Measurements from ENCODE around the gene HLCS.
A peak's percentile ranks its signal among the peaks of the same experiment; 100 is the strongest.

The HLCS gene

GRCh38 chr21:36985751-36986594 lies 19.5 kb upstream of the HLCS start:
- DNase-seq (ENCODE audit: low read depth) = no peak

GRCh38 chr21:36981977-36982700 lies 15.7 kb upstream of the HLCS start:
- DNase-seq (ENCODE audit: low read depth) = no peak

DNA sequence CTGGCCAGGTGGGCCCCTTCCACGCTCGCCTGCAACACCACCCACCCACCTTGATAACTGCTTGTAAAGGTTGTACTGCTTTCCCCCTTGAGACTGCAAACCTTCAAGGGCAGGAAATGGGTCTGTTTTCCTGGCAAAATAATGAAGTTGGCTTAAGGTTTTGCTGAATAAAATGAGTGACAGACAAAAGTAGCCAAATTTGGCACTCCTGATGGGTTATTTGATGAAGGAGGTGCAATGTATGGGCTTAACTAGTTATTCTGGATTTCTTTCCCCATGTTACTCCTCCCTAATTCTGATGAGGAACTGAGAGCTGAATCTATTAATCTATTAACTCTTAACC lies 14.6 kb upstream of the HLCS start:
- DNase-seq (ENCODE audit: low read depth) = no peak

GRCh38 chr21:36980280-36981048 lies 14.0 kb upstream of the HLCS start:
- DNase-seq (ENCODE audit: low read depth) = no peak

DNA sequence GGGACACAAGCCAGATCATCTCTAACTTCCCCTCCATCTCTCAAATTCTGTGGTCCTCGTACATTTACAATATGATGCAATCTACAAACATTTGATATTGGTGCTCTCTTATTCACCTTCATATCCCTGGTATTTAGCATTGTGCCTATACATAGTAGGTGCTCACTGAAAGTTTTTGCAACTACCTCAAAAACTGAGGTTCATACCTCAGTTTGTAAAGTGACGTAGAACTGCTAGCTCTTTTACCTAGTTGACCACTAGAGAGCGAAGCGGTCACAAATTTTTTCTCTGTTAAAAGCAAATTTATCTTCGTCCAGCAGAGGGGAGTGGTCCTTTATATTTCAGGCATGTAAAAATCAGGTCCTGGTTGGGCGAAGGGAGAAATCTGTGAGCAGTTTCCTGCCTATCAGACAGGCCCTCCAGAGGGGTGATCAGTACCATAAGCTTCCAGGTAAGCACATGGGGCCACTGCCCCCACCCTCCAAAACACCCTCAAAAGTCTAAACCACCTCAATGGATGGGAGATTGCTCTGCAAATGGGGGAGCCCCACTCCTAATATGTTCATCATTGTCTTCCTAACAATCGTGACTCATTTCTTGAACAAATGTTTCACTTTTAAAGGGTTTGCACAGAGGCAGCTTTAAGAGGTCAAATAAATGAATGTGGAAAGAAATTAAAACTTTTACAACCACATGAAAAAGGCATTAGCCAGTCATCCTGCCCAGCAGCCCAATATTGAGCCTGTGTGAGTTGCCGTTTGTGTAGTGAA lies 10.6 kb upstream of the HLCS start:
- DNase-seq (ENCODE audit: low read depth) = peak; percentile 52

DNA sequence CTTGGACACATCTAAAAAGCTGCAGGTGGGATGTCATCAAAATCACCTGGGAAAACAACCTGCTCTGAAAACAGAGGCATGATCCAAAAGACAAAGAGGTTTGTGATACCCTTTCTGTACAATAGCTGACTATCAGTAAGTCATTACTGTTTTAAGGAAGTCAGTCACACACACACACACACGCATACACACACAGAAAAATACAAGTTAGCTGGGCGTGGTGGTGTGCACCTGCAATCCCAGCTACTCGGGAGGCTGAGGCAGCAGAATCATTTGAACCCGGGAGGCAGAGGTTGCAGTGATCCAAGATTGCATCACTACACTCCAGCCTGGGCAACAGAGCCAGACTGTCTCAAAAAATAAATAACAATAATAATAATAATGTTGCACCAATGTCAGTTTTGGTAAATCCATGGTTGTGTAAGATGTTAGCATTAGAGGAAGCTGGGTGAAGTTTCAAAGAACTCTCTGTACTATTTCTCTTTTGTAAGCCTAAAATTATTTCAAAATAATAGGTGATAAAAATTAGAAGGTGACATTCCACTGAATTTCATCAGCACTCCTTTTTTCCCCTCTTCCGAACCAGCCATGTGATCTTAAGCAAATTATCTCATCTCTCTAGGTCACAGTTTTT lies 9.9 kb upstream of the HLCS start:
- no peak for DNase-seq (ENCODE audit: low read depth)

DNA sequence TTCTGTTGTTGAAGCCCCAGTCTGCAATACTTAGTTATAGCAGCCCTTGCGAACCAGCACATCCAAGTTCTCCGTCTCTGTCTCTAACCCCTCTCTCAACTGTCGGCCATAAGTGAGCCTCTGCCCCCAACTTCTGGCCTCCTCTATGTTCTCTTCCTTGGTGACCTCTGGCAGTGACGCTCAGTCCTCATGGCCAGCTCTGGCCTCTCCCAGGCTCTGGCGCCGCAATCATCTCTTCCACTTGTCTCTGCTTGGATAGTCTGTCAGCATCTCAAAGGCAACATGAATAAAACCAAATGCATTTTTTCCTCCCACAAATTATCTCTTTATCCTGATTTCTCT lies 8.4 kb upstream of the HLCS start:
- no peak for DNase-seq (ENCODE audit: low read depth)

DNA sequence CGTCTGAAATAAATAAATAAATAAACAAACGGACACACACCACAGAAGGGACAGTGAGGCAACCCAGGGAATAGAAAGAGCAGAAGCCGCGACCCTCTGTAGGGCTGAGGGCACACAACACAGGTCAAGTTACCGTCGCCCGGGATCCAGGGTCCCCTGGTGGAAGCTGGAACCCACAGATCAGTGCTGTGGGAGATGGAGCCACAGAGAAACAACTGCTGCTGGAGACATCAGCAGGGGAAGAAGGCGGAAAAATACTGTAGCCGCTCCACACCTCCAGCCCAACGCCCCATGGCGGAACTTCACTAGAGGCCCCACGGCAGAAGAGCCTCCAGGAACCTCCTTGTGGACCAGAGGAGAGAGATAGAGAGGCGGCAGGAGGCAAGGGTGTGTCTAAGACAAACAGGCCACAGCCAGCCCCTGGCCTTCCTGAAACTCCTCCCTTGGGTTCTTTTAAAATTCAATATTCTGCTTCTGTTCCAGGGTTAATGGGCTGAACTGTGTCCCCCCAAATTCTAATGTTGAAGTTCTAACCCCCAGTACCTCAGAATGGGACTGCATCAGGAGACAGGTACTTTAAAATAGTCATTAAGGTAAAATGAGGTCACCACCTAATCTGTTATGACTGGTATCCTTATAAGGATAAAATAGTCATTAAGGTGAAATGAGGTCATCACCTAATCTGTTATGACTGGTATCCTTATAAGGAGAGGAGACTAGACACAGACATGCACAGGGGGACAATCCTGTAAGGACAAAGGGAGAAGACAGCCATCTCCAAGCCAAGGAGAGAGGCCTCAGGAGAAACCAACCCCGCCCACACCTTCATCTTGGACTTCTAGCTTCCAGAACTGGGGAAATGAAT lies 7.7 kb upstream of the HLCS start:
- no peak for DNase-seq (ENCODE audit: low read depth)

DNA sequence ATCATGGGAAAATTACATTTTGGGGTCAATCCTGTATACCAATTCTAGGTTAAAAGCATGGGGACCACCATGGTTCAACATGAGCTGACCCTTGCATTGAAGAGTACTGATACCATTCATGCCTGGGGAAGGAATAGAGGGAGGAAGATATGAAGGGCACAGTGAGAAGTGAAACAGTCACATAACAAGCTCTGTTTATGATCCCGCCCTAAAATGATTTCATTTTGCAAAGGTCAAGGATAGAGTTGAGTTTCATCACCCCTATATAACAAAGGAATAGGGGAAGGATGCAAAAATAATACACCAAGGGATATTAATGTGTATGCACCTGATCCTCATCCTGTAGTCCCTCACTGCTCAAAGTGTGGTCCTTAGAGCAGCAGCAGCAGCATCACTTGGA lies 2.5 kb upstream of the HLCS start:
- no peak for DNase-seq (ENCODE audit: low read depth)

GRCh38 chr21:36968414-36968813 lies 1.9 kb upstream of the HLCS start:
- no peak for DNase-seq (ENCODE audit: low read depth)

GRCh38 chr21:36966821-36967768 lies 626 bp upstream of the HLCS start:
- DNase-seq (ENCODE audit: low read depth) = peak; percentile 51

DNA sequence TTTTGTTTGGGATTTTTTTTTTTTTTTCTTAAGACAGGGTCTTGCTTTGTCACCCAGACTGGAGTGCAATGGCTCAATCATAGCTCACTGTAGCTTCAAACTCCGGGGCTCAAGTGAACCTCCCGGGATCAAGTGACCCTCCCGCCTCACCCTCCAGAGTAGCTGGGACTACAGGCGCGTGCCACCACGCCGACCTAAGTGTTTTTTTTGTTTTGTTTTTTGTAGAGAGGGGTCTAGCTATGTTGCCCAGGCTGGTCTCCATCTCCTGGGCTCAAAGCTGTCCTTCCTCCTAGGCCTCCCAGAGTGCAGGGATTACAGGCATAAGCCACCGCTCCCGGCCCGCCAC lies 776 bp downstream of the HLCS start:
- no peak for DNase-seq (ENCODE audit: low read depth)

DNA sequence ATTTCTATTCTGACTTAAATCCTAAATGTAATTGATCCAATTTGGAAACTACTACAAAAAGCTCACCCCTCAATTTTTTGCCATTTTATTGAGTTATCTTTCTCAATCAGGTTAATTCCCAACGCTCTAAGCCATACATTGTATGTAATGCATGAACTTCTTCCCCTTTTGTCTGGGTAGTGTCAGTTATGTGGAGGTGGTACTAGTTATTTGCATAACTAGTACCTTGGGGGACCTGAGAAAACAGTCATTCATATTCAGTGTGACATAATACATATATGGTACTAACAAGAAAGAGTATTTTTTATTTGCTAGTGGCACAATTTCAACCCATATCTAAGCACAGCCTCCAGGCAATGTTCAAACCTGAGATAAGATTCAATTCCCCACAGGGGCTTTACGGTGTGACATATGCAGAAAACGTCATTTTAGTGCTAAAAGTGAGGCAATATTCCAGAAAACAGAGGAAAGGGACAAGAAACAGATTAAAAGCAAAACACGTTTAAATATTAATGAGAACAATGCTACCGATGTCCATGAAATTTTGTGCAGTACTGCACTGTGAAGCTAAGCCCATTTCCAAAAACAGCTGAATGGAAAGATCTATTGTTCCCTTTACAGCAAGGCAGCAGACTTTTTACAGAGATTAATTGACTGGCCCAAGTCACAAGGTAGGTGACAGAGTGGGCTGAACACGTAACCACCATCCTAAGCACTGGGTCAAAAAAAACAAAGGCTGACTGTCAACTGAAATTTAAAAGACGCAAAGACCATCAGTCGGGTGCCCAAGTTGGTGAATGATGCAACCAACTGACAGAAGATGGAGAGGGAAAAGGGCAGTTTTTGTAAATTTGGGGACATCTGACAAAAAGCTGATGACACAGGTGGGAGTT lies 1.4 kb downstream of the HLCS start:
- no peak for DNase-seq (ENCODE audit: low read depth)

DNA sequence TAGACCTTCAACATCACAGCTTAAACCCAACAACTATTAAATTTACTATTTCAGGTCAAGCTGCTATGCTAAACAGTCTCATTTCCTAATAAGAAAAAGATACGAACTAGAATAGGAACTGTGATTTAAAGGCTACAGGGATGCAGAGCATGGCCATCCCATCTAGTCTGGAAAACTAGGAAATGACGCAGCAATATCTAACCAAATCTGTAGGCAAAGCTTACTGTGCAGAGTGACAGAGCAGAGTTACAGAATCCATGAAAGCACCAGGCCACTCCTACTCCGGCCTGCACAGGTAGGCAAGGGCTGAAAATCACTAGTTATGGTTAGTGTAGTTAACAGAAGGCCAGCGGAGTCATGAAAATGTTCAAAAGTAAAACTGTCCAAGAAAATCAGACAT lies 2.1 kb downstream of the HLCS start:
- DNase-seq (ENCODE audit: low read depth) = no peak

- DNase-seq (ENCODE audit: low read depth) = no peak
Measured at GRCh38 chr21:36962098-36962780, 4.2 kb downstream of the HLCS start.

DNA sequence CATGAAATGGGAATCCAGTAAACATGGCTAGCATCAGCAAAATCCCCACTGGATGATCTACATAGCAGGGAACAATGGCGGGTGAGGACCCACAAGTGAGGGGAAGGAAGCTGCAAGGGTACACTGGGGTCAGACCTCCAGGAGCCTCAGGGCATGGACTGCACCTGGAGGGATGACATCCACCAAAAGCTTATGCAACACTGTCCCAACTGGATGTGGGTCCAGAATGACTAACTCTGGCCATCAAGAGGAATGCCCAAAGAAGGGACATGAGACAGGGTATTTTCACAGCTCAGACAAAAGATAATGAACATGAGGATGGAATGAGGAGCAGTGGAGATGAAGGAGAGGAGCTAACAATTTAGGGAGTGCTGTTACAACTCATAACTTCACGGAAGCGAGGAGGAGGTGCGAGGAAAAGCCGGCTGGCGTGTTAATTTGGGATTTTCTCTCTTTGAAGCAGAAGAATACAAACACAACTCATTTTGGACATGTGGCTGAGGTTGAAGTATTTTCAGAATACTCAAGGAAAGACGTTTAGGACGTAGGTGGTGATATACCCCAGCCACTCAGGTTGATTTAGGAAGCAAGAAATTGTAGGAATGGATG lies 5.7 kb downstream of the HLCS start:
- no peak for DNase-seq (ENCODE audit: low read depth)

DNA sequence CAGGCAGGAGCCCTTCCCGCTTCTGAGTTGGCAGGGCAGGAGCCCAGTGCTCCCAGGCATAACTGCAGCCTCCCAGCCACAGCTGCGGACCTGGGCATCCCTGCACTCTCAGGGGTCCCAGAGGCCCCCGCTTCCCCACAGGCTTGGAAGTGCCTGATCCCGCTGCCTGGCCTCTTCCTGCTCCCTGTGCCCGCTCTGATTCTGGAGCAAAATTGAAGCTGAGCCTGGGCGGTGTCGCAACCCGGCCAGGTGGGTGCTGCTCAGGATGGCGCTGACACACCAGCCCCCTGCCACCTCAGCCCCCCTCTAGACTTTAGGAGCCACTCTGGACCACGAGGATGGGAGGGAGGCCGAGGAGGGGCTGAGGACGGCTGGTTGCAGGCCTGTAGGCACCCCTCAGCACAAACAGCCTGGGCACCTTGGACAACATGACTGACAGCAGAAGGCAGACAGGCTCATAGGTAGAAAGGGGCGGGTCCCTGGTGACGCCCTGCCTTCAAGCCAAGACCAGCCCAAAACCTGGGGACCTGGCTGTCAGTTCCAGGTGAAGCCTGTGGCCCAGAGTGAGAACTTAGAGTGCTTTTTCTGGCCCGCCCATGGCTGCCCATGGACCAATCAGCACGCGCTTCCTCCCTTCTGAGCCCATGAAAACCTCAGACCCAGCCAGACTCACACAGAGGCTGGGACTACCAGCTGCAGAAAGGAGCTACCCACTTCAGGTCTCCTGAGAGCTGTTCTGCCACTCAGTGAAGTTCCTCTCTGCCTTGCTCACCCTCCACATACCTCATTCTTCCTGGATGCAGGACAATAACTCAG lies 7.2 kb downstream of the HLCS start:
- no peak for DNase-seq (ENCODE audit: low read depth)
